ENCODE measurements around the gene CNRIP1. TPM values are rescaled to one million over a fixed set of nuclear protein-coding genes. Genes with fewer than 3 reads are reported as not detected.

Gene CNRIP1
- total and polyA plus RNA-seq, 2 of the 4 experiments (the other 2 are of a cell fraction) = 23.3 to 32.7 TPM

DNA sequence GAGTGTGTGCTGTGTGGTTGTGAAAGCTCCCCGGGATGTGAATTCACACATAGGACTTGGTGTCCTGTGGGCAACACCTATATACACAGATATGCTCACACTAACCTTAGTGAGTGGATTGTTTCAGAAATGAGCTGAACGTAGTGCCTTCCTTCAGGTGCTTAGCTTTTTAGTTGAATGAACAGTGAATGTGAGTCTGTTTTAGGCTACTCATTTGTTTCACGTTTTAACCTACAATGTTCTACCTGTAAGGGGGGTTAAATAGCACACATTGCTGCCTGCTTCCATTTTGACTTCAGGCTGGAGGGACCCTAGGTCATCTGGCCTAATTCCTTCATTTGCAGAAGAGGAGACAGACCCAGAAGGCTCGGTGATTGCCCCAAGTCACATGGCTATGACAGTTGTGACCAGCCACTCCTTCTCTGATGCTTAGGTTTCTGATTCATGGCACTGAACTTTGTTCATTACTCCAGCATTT lies 46.4 kb upstream of the CNRIP1 start:
- no peaks in the 10 kb centered on the region for H3K79me1 ChIP-seq (ENCODE audit: low read depth in 1 of 2, low read length in 2 of 2)
- ChIA-PET CTCF (no interaction called here), POLR2A (ENCODE audit: unreplicated experiment) (no interaction called here)
- H2AK9ac ChIP-seq (replicated peaks; ENCODE audit: low read depth, low read length, poor library complexity) = no peak overlapping the region
- H3K14ac ChIP-seq (replicated peaks; ENCODE audit: low read depth, low read length) = no peak overlapping the region
- DNase-seq (no peak), ATAC-seq (ENCODE audit: low read depth) (no peak)
- H3K9ac ChIP-seq (ENCODE audit: low read depth, low read length) = no peak overlapping the region
- H2AFZ ChIP-seq (replicated peaks; ENCODE audit: low read length, poor library complexity) = no peak overlapping the region
- no peak overlapping the region for H3K56ac ChIP-seq (ENCODE audit: extremely low read depth, insufficient read depth, low read length)
- 60% methylated on average over 1 of the region's 4 CpGs; no CpG with 5 or more reads in 1 of the 2 experiments for WGBS, 2 experiments (ENCODE audit: extremely low coverage in 2 of 2, insufficient read length in 1 of 2)
- peaks cover 10% of the 10 kb centered on the region for H3K27me3 ChIP-seq (ENCODE audit: control insufficient read depth, insufficient read depth, low read length)
- no peaks in the 10 kb centered on the region for H3K4me1 ChIP-seq (ENCODE audit: control insufficient read depth, insufficient read depth, low read length)
- H2BK20ac ChIP-seq (ENCODE audit: low read depth, low read length) = no peak overlapping the region
- TF ChIP-seq CEBPB (IDR thresholded peaks at IDR 0.05; ENCODE audit: low read depth, low read length) (no peak), RCOR1 (IDR thresholded peaks at IDR 0.05; ENCODE audit: insufficient replicate concordance, low read length) (no peak), RFX5 (IDR thresholded peaks at IDR 0.05; ENCODE audit: low read depth, low read length) (no peak), MAFK (IDR thresholded peaks at IDR 0.05; ENCODE audit: low read depth, low read length) (no peak), MAZ (IDR thresholded peaks at IDR 0.05; ENCODE audit: borderline replicate concordance, low read depth, low read length) (no peak), MXI1 (IDR thresholded peaks at IDR 0.05; ENCODE audit: borderline replicate concordance, low read depth, low read length) (no peak), SMC3 (IDR thresholded peaks at IDR 0.05; ENCODE audit: low read depth, low read length) (no peak), BHLHE40 (IDR thresholded peaks at IDR 0.05; ENCODE audit: low read depth, low read length) (no peak), RAD21 (IDR thresholded peaks at IDR 0.05; ENCODE audit: low read length) (no peak), POLR2A (IDR thresholded peaks at IDR 0.05; ENCODE audit: low read depth, low read length) (no peak), CHD1 (IDR thresholded peaks at IDR 0.05; ENCODE audit: low read depth, low read length) (no peak), FOS (IDR thresholded peaks at IDR 0.05; ENCODE audit: low read depth, low read length) (no peak), NFE2L2 (IDR thresholded peaks at IDR 0.05; ENCODE audit: low read depth, low read length) (no peak)
- TF ChIP-seq, protein P1, sequence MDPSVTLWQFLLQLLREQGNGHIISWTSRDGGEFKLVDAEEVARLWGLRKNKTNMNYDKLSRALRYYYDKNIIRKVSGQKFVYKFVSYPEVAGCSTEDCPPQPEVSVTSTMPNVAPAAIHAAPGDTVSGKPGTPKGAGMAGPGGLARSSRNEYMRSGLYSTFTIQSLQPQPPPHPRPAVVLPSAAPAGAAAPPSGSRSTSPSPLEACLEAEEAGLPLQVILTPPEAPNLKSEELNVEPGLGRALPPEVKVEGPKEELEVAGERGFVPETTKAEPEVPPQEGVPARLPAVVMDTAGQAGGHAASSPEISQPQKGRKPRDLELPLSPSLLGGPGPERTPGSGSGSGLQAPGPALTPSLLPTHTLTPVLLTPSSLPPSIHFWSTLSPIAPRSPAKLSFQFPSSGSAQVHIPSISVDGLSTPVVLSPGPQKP (IDR thresholded peaks at IDR 0.05; ENCODE audit: borderline replicate concordance, low read depth, low read length) = no peak
- TF ChIP-seq, protein P2, sequence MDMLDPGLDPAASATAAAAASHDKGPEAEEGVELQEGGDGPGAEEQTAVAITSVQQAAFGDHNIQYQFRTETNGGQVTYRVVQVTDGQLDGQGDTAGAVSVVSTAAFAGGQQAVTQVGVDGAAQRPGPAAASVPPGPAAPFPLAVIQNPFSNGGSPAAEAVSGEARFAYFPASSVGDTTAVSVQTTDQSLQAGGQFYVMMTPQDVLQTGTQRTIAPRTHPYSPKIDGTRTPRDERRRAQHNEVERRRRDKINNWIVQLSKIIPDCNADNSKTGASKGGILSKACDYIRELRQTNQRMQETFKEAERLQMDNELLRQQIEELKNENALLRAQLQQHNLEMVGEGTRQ (IDR thresholded peaks at IDR 0.05; ENCODE audit: low read depth, low read length) = no peak
- TF ChIP-seq, protein P3, sequence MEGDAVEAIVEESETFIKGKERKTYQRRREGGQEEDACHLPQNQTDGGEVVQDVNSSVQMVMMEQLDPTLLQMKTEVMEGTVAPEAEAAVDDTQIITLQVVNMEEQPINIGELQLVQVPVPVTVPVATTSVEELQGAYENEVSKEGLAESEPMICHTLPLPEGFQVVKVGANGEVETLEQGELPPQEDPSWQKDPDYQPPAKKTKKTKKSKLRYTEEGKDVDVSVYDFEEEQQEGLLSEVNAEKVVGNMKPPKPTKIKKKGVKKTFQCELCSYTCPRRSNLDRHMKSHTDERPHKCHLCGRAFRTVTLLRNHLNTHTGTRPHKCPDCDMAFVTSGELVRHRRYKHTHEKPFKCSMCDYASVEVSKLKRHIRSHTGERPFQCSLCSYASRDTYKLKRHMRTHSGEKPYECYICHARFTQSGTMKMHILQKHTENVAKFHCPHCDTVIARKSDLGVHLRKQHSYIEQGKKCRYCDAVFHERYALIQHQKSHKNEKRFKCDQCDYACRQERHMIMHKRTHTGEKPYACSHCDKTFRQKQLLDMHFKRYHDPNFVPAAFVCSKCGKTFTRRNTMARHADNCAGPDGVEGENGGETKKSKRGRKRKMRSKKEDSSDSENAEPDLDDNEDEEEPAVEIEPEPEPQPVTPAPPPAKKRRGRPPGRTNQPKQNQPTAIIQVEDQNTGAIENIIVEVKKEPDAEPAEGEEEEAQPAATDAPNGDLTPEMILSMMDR (conservative IDR thresholded peaks at IDR 0.05; ENCODE audit: low read depth, low read length) = no peak
- H3K9me1 ChIP-seq (ENCODE audit: insufficient read depth, low read length) = no peaks in the 10 kb centered on the region
- dilution Hi-C loops (cut with HindIII; ENCODE audit: low sequenced_read_pairs, unreplicated experiment) = no loop called here
- no peak overlapping the region for H4K91ac ChIP-seq (ENCODE audit: insufficient read depth, low read depth, low read length)
- H3K27ac ChIP-seq (ENCODE audit: insufficient read depth, low read length) = no peak overlapping the region
- H2BK15ac ChIP-seq (ENCODE audit: low read depth, low read length) = no peak overlapping the region
- no peak overlapping the region for H4K8ac ChIP-seq (ENCODE audit: low read depth in 2 of 2, low read length in 2 of 2)
- no peak overlapping the region for H3K23ac ChIP-seq (ENCODE audit: low read depth, low read length)
- H3K36me3 ChIP-seq (ENCODE audit: control insufficient read depth, insufficient read depth, low read length) = no peaks in the 10 kb centered on the region
- no peak overlapping the region for H2AK5ac ChIP-seq (ENCODE audit: low read depth, low read length)
- no peaks in the 10 kb centered on the region for H4K20me1 ChIP-seq (ENCODE audit: insufficient read depth, low read length)
- H2BK120ac ChIP-seq (ENCODE audit: low read depth, low read length) = no peak overlapping the region
- no peak overlapping the region for H3K4me2 ChIP-seq (ENCODE audit: low read depth, low read length)
- in situ Hi-C loops (cut with MboI; ENCODE audit: low sequenced_read_pairs) = no loop called here
- H3K18ac ChIP-seq (ENCODE audit: low read depth, low read length) = no peak overlapping the region
- H4K5ac ChIP-seq (ENCODE audit: low read depth, low read length) = no peak overlapping the region
- intact Hi-C loops (cut with micrococcal nuclease) = loop anchor here (5.0 kb wide), 1 partner anchor 56 kb away; no protein-coding TSS in a partner anchor
- no TSS peak for BruUV-seq (replicated peaks)
- H3K9me3 ChIP-seq (ENCODE audit: control insufficient read depth, insufficient read depth, low read length) = no peaks in the 10 kb centered on the region
- no peak overlapping the region for H3K4me3 ChIP-seq (ENCODE audit: insufficient read depth, low read depth, low read length)
- no peak overlapping the region for H3K4ac ChIP-seq (ENCODE audit: low read depth, low read length)
- no peak overlapping the region for H2BK5ac ChIP-seq (ENCODE audit: low read depth, low read length, poor library complexity, severe bottlenecking)
